ENCODE measurements around the gene LYRM4. TPM values are rescaled to one million over a fixed set of nuclear protein-coding genes. Genes with fewer than 3 reads are reported as not detected.

Gene LYRM4
- polyA plus RNA-seq, 1 donor from 2014 or later, result 29.3 TPM

DNA sequence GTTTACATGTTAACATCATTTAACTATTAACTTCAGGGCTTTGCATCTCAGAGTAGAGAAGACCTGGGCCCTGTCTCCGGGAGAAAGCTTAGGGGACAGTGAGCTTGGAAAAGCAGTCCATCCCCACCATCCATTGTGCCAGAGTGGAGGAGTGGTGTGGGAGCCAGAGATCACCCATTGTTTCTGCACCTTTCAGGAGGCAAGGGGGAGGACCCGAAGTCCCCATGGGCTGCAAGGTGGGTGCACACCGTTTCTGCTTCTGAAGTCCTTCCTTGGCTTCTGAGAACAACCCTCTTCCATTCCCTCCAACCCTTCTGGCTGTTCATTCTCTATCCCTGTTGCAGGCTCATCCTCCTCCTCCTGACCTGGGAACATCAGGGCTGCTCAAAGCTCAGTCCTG lies 179.6 kb downstream of the LYRM4 start:
- no peak overlapping the region for H3K27ac ChIP-seq (ENCODE audit: low read length)
- H3K9me3 ChIP-seq (ENCODE audit: low read length), result no peaks in the 10 kb centered on the region
- H3F3A ChIP-seq (ENCODE audit: insufficient read depth, low read length, poor library complexity, severe bottlenecking), result no peaks in the 10 kb centered on the region
- peaks cover 29% of the 10 kb centered on the region for H3K27me3 ChIP-seq (ENCODE audit: insufficient read depth, low read depth, low read length)
- H2AFZ ChIP-seq (ENCODE audit: low read depth, low read length), result no peak overlapping the region
- H3K9ac ChIP-seq (ENCODE audit: low read length), result no peak overlapping the region
- H4K20me1 ChIP-seq (ENCODE audit: insufficient read depth), result no peaks in the 10 kb centered on the region
- H3K4me3 ChIP-seq (ENCODE audit: low read length), result no peak overlapping the region
- no peak overlapping the region for H3K4me2 ChIP-seq (ENCODE audit: low read length)
- TF ChIP-seq, protein P1, sequence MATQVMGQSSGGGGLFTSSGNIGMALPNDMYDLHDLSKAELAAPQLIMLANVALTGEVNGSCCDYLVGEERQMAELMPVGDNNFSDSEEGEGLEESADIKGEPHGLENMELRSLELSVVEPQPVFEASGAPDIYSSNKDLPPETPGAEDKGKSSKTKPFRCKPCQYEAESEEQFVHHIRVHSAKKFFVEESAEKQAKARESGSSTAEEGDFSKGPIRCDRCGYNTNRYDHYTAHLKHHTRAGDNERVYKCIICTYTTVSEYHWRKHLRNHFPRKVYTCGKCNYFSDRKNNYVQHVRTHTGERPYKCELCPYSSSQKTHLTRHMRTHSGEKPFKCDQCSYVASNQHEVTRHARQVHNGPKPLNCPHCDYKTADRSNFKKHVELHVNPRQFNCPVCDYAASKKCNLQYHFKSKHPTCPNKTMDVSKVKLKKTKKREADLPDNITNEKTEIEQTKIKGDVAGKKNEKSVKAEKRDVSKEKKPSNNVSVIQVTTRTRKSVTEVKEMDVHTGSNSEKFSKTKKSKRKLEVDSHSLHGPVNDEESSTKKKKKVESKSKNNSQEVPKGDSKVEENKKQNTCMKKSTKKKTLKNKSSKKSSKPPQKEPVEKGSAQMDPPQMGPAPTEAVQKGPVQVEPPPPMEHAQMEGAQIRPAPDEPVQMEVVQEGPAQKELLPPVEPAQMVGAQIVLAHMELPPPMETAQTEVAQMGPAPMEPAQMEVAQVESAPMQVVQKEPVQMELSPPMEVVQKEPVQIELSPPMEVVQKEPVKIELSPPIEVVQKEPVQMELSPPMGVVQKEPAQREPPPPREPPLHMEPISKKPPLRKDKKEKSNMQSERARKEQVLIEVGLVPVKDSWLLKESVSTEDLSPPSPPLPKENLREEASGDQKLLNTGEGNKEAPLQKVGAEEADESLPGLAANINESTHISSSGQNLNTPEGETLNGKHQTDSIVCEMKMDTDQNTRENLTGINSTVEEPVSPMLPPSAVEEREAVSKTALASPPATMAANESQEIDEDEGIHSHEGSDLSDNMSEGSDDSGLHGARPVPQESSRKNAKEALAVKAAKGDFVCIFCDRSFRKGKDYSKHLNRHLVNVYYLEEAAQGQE (IDR thresholded peaks at IDR 0.05; ENCODE audit: borderline replicate concordance), result no peak
- no peak for TF ChIP-seq TAF1 (IDR thresholded peaks at IDR 0.05; ENCODE audit: low read depth)
- no peak for TF ChIP-seq RAD21 (conservative IDR thresholded peaks at IDR 0.05)
- TF ChIP-seq POLR2AphosphoS5 (IDR thresholded peaks at IDR 0.05), result no peak
- no peak for TF ChIP-seq SMC3 (conservative IDR thresholded peaks at IDR 0.05; ENCODE audit: poor library complexity)
- no peak for TF ChIP-seq MXI1 (conservative IDR thresholded peaks at IDR 0.05; ENCODE audit: poor library complexity, severe bottlenecking)
- TF ChIP-seq, protein P2, sequence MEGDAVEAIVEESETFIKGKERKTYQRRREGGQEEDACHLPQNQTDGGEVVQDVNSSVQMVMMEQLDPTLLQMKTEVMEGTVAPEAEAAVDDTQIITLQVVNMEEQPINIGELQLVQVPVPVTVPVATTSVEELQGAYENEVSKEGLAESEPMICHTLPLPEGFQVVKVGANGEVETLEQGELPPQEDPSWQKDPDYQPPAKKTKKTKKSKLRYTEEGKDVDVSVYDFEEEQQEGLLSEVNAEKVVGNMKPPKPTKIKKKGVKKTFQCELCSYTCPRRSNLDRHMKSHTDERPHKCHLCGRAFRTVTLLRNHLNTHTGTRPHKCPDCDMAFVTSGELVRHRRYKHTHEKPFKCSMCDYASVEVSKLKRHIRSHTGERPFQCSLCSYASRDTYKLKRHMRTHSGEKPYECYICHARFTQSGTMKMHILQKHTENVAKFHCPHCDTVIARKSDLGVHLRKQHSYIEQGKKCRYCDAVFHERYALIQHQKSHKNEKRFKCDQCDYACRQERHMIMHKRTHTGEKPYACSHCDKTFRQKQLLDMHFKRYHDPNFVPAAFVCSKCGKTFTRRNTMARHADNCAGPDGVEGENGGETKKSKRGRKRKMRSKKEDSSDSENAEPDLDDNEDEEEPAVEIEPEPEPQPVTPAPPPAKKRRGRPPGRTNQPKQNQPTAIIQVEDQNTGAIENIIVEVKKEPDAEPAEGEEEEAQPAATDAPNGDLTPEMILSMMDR (IDR thresholded peaks at IDR 0.05; ENCODE audit: poor library complexity, severe bottlenecking), result no peak
- TF ChIP-seq EZH2 (IDR thresholded peaks at IDR 0.05; ENCODE audit: borderline replicate concordance, insufficient read depth, low read length, poor library complexity, severe bottlenecking), result no peak
- TF ChIP-seq EP300 (conservative IDR thresholded peaks at IDR 0.05; ENCODE audit: poor library complexity, severe bottlenecking), result no peak
- H3K9me2 ChIP-seq (ENCODE audit: insufficient read depth, low read length), result no peaks in the 10 kb centered on the region
- no peaks in the 10 kb centered on the region for H3K79me2 ChIP-seq (replicated peaks; ENCODE audit: insufficient read depth, low read length)
- no peaks in the 10 kb centered on the region for H3K36me3 ChIP-seq (ENCODE audit: insufficient read depth, low read length)

DNA sequence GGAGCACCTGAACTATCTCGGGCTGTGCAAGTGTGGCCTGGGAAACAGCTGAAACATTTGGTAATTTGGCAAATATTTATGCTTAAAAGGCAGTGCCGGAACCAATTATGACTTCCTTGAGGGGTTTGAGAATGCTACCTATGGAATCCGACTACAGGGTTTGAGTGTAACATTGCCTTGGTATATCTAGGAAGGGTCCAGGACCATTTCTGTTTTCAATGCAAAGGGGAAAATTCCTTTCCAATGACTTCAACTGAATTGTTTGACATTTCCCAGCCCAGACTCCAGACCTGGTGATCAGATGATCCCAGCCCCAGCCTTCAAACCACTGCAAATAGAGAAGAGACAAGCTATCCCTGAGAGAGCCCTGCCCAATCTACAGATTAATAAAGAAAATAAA lies 180.2 kb downstream of the LYRM4 start:
- Histone ChIP-seq H3K4me2 (ENCODE audit: low read length) (no peak overlapping the region), H3K9me2 (ENCODE audit: insufficient read depth, low read length) (no peaks in the 10 kb centered on the region), H3F3A (ENCODE audit: insufficient read depth, low read length, poor library complexity, severe bottlenecking) (no peaks in the 10 kb centered on the region), H3K4me3 (ENCODE audit: low read length) (no peak overlapping the region), H3K36me3 (ENCODE audit: insufficient read depth, low read length) (no peaks in the 10 kb centered on the region), H2AFZ (ENCODE audit: low read depth, low read length) (no peak overlapping the region), H3K9ac (ENCODE audit: low read length) (no peak overlapping the region), H3K79me2 (replicated peaks; ENCODE audit: insufficient read depth, low read length) (no peaks in the 10 kb centered on the region), H3K27me3 (ENCODE audit: insufficient read depth, low read depth, low read length) (peaks cover 24% of the 10 kb centered on the region), H4K20me1 (ENCODE audit: insufficient read depth) (no peaks in the 10 kb centered on the region), H3K27ac (ENCODE audit: low read length) (no peak overlapping the region), H3K9me3 (ENCODE audit: low read length) (no peaks in the 10 kb centered on the region)
- TF ChIP-seq POLR2AphosphoS5 (IDR thresholded peaks at IDR 0.05), result no peak

DNA sequence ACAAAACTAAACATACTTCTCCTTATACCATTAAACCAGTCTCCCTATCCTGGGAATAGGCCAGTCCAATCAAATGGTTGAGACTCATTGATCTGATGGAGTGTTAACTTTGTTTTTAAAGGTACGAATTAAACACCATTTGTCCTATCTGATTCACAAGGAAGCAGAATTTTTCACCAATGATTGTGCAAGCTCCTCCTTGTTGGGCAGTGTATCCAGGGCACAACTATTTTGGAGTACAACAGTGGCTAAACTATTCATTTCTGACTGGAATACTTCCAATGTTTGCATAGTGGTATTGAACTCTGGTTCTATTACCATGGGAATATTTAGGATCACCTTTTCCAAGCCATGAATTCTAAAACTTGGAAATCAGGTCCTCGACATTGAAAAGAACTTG lies 181.1 kb downstream of the LYRM4 start:
- no peaks in the 10 kb centered on the region for H3K9me3 ChIP-seq (ENCODE audit: low read length)

More for the DNA sequence above, 181.1 kb downstream of the LYRM4 start:
- no peak overlapping the region for H3K4me3 ChIP-seq (ENCODE audit: low read length)
- H3F3A ChIP-seq (ENCODE audit: insufficient read depth, low read length, poor library complexity, severe bottlenecking), result no peaks in the 10 kb centered on the region
- H4K20me1 ChIP-seq (ENCODE audit: insufficient read depth), result no peaks in the 10 kb centered on the region
- H3K4me2 ChIP-seq (ENCODE audit: low read length), result no peak overlapping the region
- TF ChIP-seq SMC3 (conservative IDR thresholded peaks at IDR 0.05; ENCODE audit: poor library complexity), result no peak
- TF ChIP-seq POLR2AphosphoS5 (IDR thresholded peaks at IDR 0.05), result no peak
- TF ChIP-seq EP300 (conservative IDR thresholded peaks at IDR 0.05; ENCODE audit: poor library complexity, severe bottlenecking), result no peak
- TF ChIP-seq TAF1 (IDR thresholded peaks at IDR 0.05; ENCODE audit: low read depth), result no peak
- TF ChIP-seq, protein P2 (IDR thresholded peaks at IDR 0.05; ENCODE audit: poor library complexity, severe bottlenecking), result no peak
- TF ChIP-seq, protein P1 (IDR thresholded peaks at IDR 0.05; ENCODE audit: borderline replicate concordance), result no peak
- no peak for TF ChIP-seq MXI1 (conservative IDR thresholded peaks at IDR 0.05; ENCODE audit: poor library complexity, severe bottlenecking)
- TF ChIP-seq EZH2 (IDR thresholded peaks at IDR 0.05; ENCODE audit: borderline replicate concordance, insufficient read depth, low read length, poor library complexity, severe bottlenecking), result no peak
- no peak for TF ChIP-seq RAD21 (conservative IDR thresholded peaks at IDR 0.05)
- H3K36me3 ChIP-seq (ENCODE audit: insufficient read depth, low read length), result no peaks in the 10 kb centered on the region
- peaks cover 15% of the 10 kb centered on the region for H3K27me3 ChIP-seq (ENCODE audit: insufficient read depth, low read depth, low read length)
- no peaks in the 10 kb centered on the region for H3K9me2 ChIP-seq (ENCODE audit: insufficient read depth, low read length)
- H3K9ac ChIP-seq (ENCODE audit: low read length), result no peak overlapping the region
- H3K27ac ChIP-seq (ENCODE audit: low read length), result no peak overlapping the region
- no peaks in the 10 kb centered on the region for H3K79me2 ChIP-seq (replicated peaks; ENCODE audit: insufficient read depth, low read length)
- no peak overlapping the region for H2AFZ ChIP-seq (ENCODE audit: low read depth, low read length)

Measured in neural cell (in vitro differentiated cells).